GM18907 (cell line): ENCODE results near the gene CHST3.

Source experiments
- ATAC-seq: cut with Tn5 transposase; IDR thresholded peaks from one replicate; pipeline ENCODE4 v1.9.1; 2021; ENCODE audit warnings: mild to moderate bottlenecking, moderate library complexity; ENCODE audit not compliant: unreplicated experiment

CHST3 gene

GRCh38 chr10:72049969-72050781, 86.0 kb downstream of the CHST3 start:
- ATAC-seq = no peak

- no peak for ATAC-seq
Observed at GRCh38 chr10:72050873-72051272, 86.7 kb downstream of the CHST3 start.

- no peak for ATAC-seq
Observed at GRCh38 chr10:72053690-72054089, 89.5 kb downstream of the CHST3 start.

- ATAC-seq = no peak
Observed at GRCh38 chr10:72056113-72056512, 91.9 kb downstream of the CHST3 start.

GRCh38 chr10:72056932-72057751, 92.9 kb downstream of the CHST3 start:
- no peak for ATAC-seq

GRCh38 chr10:72058347-72058898, 94.2 kb downstream of the CHST3 start:
- ATAC-seq = no peak

- ATAC-seq = no peak
Observed at GRCh38 chr10:72058989-72059842, 95.0 kb downstream of the CHST3 start.

GRCh38 chr10:72059843-72060822, 95.9 kb downstream of the CHST3 start:
- ATAC-seq = no peak

GRCh38 chr10:72061491-72061890, 97.3 kb downstream of the CHST3 start:
- ATAC-seq = no peak

- no peak for ATAC-seq
Observed at GRCh38 chr10:72061930-72062329, 97.7 kb downstream of the CHST3 start.

- ATAC-seq = no peak
Observed at GRCh38 chr10:72062382-72062781, 98.2 kb downstream of the CHST3 start.
